HG02678 (cell line): ENCODE data around the gene SDR42E1.

Experiments used
- ATAC-seq: cut with Tn5 transposase; IDR thresholded peaks from one replicate; pipeline ENCODE4 v1.9.1; 2021; ENCODE audit warnings: mild to moderate bottlenecking, moderate library complexity; ENCODE audit not compliant: unreplicated experiment

Gene SDR42E1

GRCh38 chr16:81940781-81941560, 70.3 kb downstream of the SDR42E1 start:
- ATAC-seq, result no peak

- no peak for ATAC-seq
Observed at GRCh38 chr16:81939164-81940056, 71.9 kb downstream of the SDR42E1 start.
